C4-2B (cell line): ENCODE data around the gene VAC14.

Source experiments
- ZFX ChIP-seq: fragments of 450-650 bp; IDR thresholded peaks from 2 replicates; pipeline ENCODE4 v1.6.1; 2017
- TF ChIP-seq, protein P1 (sequence below): fragments of 450-650 bp; conservative IDR thresholded peaks from 2 replicates; pipeline ENCODE4 v1.5.1; 2017; ENCODE audit warnings: mild to moderate bottlenecking

DNA sequence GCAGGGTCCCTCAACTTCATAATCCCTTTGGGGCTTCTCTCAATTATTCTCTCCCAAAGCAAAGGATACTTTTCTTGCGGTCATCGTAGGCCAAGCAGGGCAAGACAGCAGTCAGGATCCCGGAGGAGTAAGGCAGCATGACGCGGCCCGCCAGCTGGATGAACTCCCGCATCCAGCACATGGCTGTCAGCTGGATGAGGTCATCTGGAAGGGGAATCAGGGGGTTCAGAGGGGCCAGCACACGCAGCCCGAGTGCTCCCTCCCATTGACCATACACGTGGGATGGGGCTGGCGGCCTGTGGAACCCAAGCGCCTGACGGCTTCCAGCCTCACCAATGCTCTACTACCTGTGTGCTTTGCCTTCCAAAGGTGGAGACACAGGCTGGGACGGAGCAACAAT lies 19.2 kb downstream of the VAC14 start:
- TF ChIP-seq, protein P1, sequence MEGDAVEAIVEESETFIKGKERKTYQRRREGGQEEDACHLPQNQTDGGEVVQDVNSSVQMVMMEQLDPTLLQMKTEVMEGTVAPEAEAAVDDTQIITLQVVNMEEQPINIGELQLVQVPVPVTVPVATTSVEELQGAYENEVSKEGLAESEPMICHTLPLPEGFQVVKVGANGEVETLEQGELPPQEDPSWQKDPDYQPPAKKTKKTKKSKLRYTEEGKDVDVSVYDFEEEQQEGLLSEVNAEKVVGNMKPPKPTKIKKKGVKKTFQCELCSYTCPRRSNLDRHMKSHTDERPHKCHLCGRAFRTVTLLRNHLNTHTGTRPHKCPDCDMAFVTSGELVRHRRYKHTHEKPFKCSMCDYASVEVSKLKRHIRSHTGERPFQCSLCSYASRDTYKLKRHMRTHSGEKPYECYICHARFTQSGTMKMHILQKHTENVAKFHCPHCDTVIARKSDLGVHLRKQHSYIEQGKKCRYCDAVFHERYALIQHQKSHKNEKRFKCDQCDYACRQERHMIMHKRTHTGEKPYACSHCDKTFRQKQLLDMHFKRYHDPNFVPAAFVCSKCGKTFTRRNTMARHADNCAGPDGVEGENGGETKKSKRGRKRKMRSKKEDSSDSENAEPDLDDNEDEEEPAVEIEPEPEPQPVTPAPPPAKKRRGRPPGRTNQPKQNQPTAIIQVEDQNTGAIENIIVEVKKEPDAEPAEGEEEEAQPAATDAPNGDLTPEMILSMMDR, result no peak
- TF ChIP-seq ZFX, result no peak
